ENCODE data around the gene FOXF2. TPM values are rescaled to one million over a fixed set of nuclear protein-coding genes. Genes with fewer than 3 reads are reported as not detected.
A peak's percentile ranks its signal among the peaks of the same experiment; 100 is the strongest.

FOXF2 gene
- total RNA-seq, 1 donor from 2014 or later, result 8.1 TPM

DNA sequence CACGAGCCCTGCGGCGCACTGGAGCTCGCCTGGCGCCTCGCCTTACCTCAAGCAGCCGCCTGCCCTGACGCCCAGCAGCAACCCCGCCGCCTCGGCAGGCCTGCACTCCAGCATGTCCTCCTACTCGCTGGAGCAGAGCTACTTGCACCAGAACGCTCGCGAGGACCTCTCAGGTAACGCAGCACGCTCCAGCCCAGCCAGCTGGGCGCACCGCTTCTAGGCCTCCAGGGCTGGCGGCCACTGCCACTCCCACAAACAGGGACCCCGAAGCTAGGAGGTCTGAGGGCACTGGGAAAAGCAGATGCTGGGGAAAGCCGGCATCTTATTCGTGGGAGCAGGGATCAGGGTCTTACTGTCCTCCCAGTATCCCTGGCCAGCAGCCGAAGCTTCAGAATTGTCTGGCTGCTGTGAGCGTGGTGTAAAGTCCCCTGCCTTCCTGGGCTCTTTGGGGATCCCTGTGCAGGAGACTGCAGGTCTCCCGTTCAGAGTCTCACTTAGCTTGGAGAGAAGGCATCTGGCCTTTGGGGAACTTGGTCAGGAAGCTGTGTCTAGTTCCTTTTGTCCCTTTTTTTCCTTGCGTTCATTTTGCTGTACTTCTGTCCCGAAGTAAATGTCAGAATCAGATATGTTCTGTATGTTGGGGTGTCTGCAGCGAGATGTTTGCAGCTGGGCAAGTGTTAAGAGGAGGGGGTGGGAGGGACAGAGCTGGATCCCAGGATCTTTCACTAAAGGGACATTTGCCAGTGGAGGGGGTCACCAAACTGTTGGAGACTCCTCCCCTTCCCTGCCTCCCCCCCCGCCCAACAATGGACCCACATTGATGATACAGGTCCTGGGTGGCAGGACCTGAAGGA lies 1.8 kb downstream of the FOXF2 start:
- peaks cover 25% of the 10 kb centered on the region for H3K4me1 Mint-ChIP-seq (ENCODE audit: unreplicated experiment)
- TF ChIP-seq, protein P1, sequence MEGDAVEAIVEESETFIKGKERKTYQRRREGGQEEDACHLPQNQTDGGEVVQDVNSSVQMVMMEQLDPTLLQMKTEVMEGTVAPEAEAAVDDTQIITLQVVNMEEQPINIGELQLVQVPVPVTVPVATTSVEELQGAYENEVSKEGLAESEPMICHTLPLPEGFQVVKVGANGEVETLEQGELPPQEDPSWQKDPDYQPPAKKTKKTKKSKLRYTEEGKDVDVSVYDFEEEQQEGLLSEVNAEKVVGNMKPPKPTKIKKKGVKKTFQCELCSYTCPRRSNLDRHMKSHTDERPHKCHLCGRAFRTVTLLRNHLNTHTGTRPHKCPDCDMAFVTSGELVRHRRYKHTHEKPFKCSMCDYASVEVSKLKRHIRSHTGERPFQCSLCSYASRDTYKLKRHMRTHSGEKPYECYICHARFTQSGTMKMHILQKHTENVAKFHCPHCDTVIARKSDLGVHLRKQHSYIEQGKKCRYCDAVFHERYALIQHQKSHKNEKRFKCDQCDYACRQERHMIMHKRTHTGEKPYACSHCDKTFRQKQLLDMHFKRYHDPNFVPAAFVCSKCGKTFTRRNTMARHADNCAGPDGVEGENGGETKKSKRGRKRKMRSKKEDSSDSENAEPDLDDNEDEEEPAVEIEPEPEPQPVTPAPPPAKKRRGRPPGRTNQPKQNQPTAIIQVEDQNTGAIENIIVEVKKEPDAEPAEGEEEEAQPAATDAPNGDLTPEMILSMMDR (conservative IDR thresholded peaks at IDR 0.05), result no peak
- H3K27ac Mint-ChIP-seq, result no peak overlapping the region
- no peaks in the 10 kb centered on the region for H3K36me3 Mint-ChIP-seq
- peaks cover 84% of the 10 kb centered on the region for H3K27me3 Mint-ChIP-seq
- no peaks in the 10 kb centered on the region for H3K9me3 Mint-ChIP-seq
- H3K4me3 Mint-ChIP-seq, result peak overlapping the region; percentile 82
- DNase-seq (ENCODE audit: extremely low spot score, unreplicated experiment), result no peak

- H3K27me3 Mint-ChIP-seq, result peaks cover 84% of the 10 kb centered on the region
- H3K27ac Mint-ChIP-seq, result no peak overlapping the region
- DNase-seq (ENCODE audit: extremely low spot score, unreplicated experiment), result no peak
- H3K36me3 Mint-ChIP-seq, result peaks cover 2% of the 10 kb centered on the region
- no peaks in the 10 kb centered on the region for H3K9me3 Mint-ChIP-seq
- H3K4me1 Mint-ChIP-seq (ENCODE audit: unreplicated experiment), result peaks cover 31% of the 10 kb centered on the region
- TF ChIP-seq, protein P1 (conservative IDR thresholded peaks at IDR 0.05), result no peak
- H3K4me3 Mint-ChIP-seq, result peak overlapping the region; percentile 82
These were observed 2.5 kb downstream of the FOXF2 start for GRCh38 chr6:1391800-1392309.

- H3K27ac Mint-ChIP-seq, result no peak overlapping the region
- peak overlapping the region; percentile 47 for H3K4me3 Mint-ChIP-seq
- TF ChIP-seq, protein P1 (conservative IDR thresholded peaks at IDR 0.05), result no peak
- H3K9me3 Mint-ChIP-seq, result no peaks in the 10 kb centered on the region
- no peak for DNase-seq (ENCODE audit: extremely low spot score, unreplicated experiment)
- H3K27me3 Mint-ChIP-seq, result peaks cover 84% of the 10 kb centered on the region
- H3K4me1 Mint-ChIP-seq (ENCODE audit: unreplicated experiment), result peaks cover 33% of the 10 kb centered on the region
- peaks cover 4% of the 10 kb centered on the region for H3K36me3 Mint-ChIP-seq
These were observed 3.7 kb downstream of the FOXF2 start for GRCh38 chr6:1392813-1393640.

DNA sequence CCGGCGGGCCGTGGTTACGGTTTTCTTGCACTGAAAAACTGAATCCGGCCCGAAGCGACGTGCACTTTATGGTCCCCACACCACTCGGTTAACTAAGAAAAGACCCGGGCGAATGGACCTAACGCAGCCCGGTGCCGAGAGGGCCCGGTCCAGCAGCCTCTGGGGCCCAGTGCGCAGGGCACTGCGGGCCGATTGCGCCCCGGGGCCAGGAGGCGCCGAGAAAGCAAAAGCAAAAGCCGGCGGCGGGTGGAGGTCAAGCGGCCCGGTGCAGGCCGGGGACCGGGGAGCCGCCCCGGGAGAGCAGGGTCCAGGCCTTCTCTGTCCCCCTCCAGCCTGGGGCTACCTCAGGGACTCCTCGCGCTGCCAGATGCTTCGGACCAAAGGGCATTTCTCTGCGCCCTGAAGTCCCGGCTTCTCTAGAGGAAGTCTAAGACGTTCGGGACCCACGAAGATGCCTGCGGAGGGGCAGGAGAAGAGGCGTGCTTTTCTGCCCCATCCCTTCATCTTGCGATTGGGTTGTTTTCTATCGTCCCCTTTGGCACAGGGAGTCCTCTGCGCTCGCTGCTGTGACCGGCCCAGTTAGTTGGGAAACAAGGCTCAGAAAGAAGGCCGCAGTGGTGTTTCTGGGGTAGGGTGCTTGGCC lies 4.4 kb downstream of the FOXF2 start:
- Mint-ChIP-seq H3K27ac (no peak overlapping the region), H3K36me3 (peaks cover 4% of the 10 kb centered on the region), H3K9me3 (no peaks in the 10 kb centered on the region), H3K27me3 (peaks cover 84% of the 10 kb centered on the region), H3K4me1 (ENCODE audit: unreplicated experiment) (peaks cover 25% of the 10 kb centered on the region), H3K4me3 (peak overlapping the region; percentile 59)
- TF ChIP-seq, protein P1 (conservative IDR thresholded peaks at IDR 0.05), result no peak
- no peak for DNase-seq (ENCODE audit: extremely low spot score, unreplicated experiment)

Data from type B pancreatic cell (in vitro differentiated cells).